Stimulated activated naive CD8-positive, alpha-beta T cell treated with anti-CD3 and anti-CD28 coated beads, Interleukin-15, Interleukin-2, amounts not matched to agents 100 ng/mL and 50 ng/mL, for 24 hours (primary cell): ENCODE results near the gene STK4.

Source experiments
- H3K27ac Mint-ChIP-seq: one replicate; pipeline ENCODE4 v1.8.0; 2021; ENCODE audit warnings: mild to moderate bottlenecking, mixed read lengths
- H3K27me3 Mint-ChIP-seq: one replicate; pipeline ENCODE4 v1.8.0; 2021; ENCODE audit warnings: mixed read lengths
- H3K36me3 Mint-ChIP-seq: one replicate; pipeline ENCODE4 v1.8.0; 2021; ENCODE audit warnings: low read depth, mixed read lengths
- H3K4me1 Mint-ChIP-seq: one replicate; pipeline ENCODE4 v1.8.0; 2021; ENCODE audit warnings: low read depth, mixed read lengths
- H3K4me3 Mint-ChIP-seq: one replicate; pipeline ENCODE4 v1.8.0; 2021; ENCODE audit warnings: mild to moderate bottlenecking, mixed read lengths
- H3K9me3 Mint-ChIP-seq: one replicate; pipeline ENCODE4 v1.8.0; 2021; ENCODE audit warnings: mixed read lengths

Gene STK4

DNA sequence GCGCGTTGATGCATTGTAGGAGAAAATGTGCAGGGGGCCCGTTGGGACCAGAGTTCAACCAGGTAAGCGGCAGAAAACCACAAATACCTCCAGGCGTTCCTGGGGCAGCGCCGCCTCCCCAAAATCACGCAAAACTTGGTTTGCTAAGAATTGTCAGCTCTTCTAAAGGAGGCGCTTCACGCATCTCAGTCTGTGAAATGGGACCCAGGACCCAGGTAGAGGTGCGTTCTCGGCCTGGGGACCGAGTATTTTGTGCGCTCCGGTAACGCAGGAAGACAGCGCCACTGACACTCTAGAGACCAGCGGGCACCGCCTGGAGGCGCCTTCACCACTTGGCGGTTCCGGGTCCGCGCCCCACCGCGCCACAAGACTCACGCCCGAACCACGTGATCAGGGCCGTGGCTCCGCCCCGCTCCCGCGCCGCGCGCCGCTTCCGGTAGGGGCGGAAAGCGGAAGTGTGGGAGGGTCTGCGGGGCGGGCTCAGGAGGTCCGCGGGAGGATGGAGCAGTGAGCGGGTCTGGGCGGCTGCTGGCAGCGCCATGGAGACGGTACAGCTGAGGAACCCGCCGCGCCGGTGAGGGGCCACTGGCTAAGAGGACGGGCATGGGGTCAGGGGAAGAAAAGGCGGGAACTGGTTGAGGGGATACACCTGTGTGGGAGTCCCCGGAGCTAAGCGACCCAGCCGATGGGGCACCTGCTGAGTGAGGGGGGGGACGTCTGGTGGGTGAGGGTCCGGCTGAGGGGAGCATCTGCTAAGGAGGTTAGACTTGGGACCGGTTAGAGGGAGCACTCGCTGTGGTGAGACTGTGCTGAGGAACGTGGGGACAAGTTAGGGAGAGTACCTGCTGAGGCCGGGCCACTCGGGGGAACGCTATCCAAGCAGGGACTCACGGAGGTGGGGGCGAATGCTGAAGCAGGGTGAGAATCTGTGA lies at the start of gene STK4:
Gene STK4 (plus strand): TSS at position 483 of the 932 bp plus-strand sequence. CDS start 57 bp downstream, at position 540.
- peaks cover 77% of the 10 kb centered on the region for H3K4me1 Mint-ChIP-seq
- peaks cover 35% of the 10 kb centered on the region for H3K36me3 Mint-ChIP-seq

DNA sequence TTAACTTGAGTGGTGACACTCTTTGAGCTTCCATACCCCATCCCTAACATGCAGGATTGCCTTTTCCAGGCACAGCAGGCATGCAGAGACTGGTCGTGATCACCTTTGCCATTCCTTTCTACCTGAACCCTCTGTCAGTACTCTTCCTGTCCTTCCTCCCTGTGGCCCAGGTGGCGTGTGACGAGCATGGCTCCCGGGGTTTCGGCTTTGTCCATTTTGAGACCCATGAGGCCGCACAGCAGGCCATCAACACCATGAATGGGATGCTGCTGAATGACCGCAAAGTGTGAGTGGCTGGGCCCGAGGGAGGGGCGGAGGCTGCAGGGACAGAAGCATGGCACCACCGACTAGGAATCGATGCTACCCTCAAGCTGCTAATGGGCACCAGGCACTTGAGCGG lies 49.7 kb upstream of the STK4 start:
- Mint-ChIP-seq H3K36me3 (peaks cover 48% of the 10 kb centered on the region), H3K4me3 (no peak overlapping the region), H3K27ac (no peak overlapping the region), H3K4me1 (peaks cover 20% of the 10 kb centered on the region), H3K27me3 (no peaks in the 10 kb centered on the region), H3K9me3 (no peaks in the 10 kb centered on the region)

More for the DNA sequence above, at the start of gene STK4:
- Mint-ChIP-seq H3K27ac (peak within 1 kb of the TSS; percentile 89), H3K27me3 (no peaks in the 10 kb centered on the region), H3K9me3 (no peaks in the 10 kb centered on the region), H3K4me3 (peak within 1 kb of the TSS; percentile 99)

- Mint-ChIP-seq H3K36me3 (peaks cover 47% of the 10 kb centered on the region), H3K27ac (no peak overlapping the region), H3K9me3 (no peaks in the 10 kb centered on the region), H3K4me3 (no peak overlapping the region), H3K27me3 (no peaks in the 10 kb centered on the region), H3K4me1 (peaks cover 15% of the 10 kb centered on the region)
Observed at GRCh38 chr20:44917399-44917798, 48.9 kb upstream of the STK4 start.

DNA sequence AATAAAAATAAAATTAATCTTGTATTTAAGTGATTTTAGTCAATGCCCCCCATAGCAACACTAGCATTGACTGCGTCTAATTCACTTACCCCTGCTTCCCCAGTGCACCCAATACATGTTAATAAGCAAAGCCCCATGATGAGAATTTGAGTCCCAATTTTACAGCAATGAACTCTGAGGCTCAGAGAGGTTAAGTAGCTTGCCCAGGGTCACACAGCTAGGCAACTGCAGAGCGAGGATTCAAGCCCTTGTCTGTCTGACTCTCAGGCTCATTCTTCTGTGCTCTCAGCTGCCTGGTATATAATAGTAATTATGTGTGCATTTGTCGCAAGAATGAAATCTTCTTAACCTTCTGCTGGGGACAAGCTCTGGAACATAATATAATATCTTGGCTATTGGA lies 48.0 kb upstream of the STK4 start:
- Mint-ChIP-seq H3K27me3 (no peaks in the 10 kb centered on the region), H3K4me3 (no peak overlapping the region), H3K27ac (no peak overlapping the region), H3K4me1 (peaks cover 15% of the 10 kb centered on the region), H3K36me3 (peaks cover 46% of the 10 kb centered on the region), H3K9me3 (no peaks in the 10 kb centered on the region)

- no peak overlapping the region for H3K4me3 Mint-ChIP-seq
- no peak overlapping the region for H3K27ac Mint-ChIP-seq
- peaks cover 42% of the 10 kb centered on the region for H3K36me3 Mint-ChIP-seq
- peaks cover 10% of the 10 kb centered on the region for H3K4me1 Mint-ChIP-seq
- no peaks in the 10 kb centered on the region for H3K9me3 Mint-ChIP-seq
- no peaks in the 10 kb centered on the region for H3K27me3 Mint-ChIP-seq
Observed at GRCh38 chr20:44918761-44919160, 47.6 kb upstream of the STK4 start.

- no peaks in the 10 kb centered on the region for H3K9me3 Mint-ChIP-seq
- H3K4me1 Mint-ChIP-seq: no peaks in the 10 kb centered on the region
- H3K4me3 Mint-ChIP-seq: no peak overlapping the region
- no peaks in the 10 kb centered on the region for H3K27me3 Mint-ChIP-seq
- no peak overlapping the region for H3K27ac Mint-ChIP-seq
- H3K36me3 Mint-ChIP-seq: peaks cover 27% of the 10 kb centered on the region
Observed at GRCh38 chr20:44921447-44921846, 44.9 kb upstream of the STK4 start.

DNA sequence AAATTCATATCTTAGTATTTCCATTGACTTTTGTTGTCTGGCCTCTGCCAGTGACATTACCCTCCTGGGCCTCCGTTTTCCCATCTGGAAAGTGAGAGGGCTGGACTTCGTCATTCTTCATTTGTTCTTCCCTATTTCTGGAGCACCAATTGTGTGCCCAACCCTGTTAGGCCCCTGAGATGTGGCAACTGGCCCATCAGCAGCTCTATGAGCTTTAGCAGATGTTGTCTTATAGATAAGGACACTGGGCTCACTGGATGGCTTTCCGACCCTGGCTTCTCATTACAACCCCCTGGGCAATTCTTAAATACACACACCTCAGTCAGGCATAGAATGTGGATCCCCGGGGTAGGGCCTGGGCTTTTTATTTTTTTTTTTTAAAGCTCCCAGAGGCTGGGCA lies 41.8 kb upstream of the STK4 start:
- H3K4me3 Mint-ChIP-seq: no peak overlapping the region
- no peak overlapping the region for H3K27ac Mint-ChIP-seq
- H3K9me3 Mint-ChIP-seq: no peaks in the 10 kb centered on the region
- peaks cover 18% of the 10 kb centered on the region for H3K36me3 Mint-ChIP-seq
- H3K4me1 Mint-ChIP-seq: no peaks in the 10 kb centered on the region
- no peaks in the 10 kb centered on the region for H3K27me3 Mint-ChIP-seq

GRCh38 chr20:44928595-44928994 lies 37.7 kb upstream of the STK4 start:
- Mint-ChIP-seq H3K9me3 (no peaks in the 10 kb centered on the region), H3K36me3 (peaks cover 27% of the 10 kb centered on the region), H3K4me1 (no peaks in the 10 kb centered on the region), H3K27ac (no peak overlapping the region), H3K27me3 (no peaks in the 10 kb centered on the region), H3K4me3 (no peak overlapping the region)

- Mint-ChIP-seq H3K27me3 (no peaks in the 10 kb centered on the region), H3K36me3 (peaks cover 31% of the 10 kb centered on the region), H3K9me3 (no peaks in the 10 kb centered on the region), H3K27ac (no peak overlapping the region), H3K4me1 (no peaks in the 10 kb centered on the region), H3K4me3 (no peak overlapping the region)
Observed at GRCh38 chr20:44930517-44931168, 35.7 kb upstream of the STK4 start.

DNA sequence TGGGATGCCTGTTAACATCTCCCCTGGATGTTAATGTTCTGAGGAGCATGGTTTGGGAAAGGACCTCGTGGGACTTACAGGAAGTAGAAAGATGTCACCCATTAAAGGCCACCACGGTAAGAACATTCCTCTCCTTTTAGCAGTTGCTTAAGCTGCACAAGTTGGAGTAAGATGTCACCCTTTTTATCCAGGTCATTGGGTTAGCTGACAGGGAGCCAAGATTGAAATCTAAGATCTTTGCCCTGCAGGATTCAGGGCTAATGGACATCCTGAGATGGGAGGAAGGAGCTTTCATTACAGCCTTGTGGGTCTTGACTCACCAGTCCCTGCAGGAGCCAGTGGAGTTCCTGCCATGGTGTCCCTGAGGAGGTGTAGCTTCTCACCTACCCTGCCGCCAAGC lies 34.4 kb upstream of the STK4 start:
- Mint-ChIP-seq H3K36me3 (peaks cover 40% of the 10 kb centered on the region), H3K27ac (no peak overlapping the region)

GRCh38 chr20:44932916-44933315 lies 33.4 kb upstream of the STK4 start:
- Mint-ChIP-seq H3K36me3 (peaks cover 41% of the 10 kb centered on the region), H3K27ac (no peak overlapping the region), H3K4me1 (no peaks in the 10 kb centered on the region), H3K4me3 (no peak overlapping the region), H3K27me3 (no peaks in the 10 kb centered on the region), H3K9me3 (no peaks in the 10 kb centered on the region)

More for the DNA sequence above, 34.4 kb upstream of the STK4 start:
- Mint-ChIP-seq H3K4me3 (no peak overlapping the region), H3K4me1 (no peaks in the 10 kb centered on the region), H3K27me3 (no peaks in the 10 kb centered on the region), H3K9me3 (no peaks in the 10 kb centered on the region)

- Mint-ChIP-seq H3K9me3 (no peaks in the 10 kb centered on the region), H3K4me1 (no peaks in the 10 kb centered on the region), H3K4me3 (no peak overlapping the region), H3K27ac (no peak overlapping the region), H3K27me3 (no peaks in the 10 kb centered on the region), H3K36me3 (peaks cover 49% of the 10 kb centered on the region)
Observed at GRCh38 chr20:44936510-44936909, 29.8 kb upstream of the STK4 start.

- no peaks in the 10 kb centered on the region for H3K4me1 Mint-ChIP-seq
- no peaks in the 10 kb centered on the region for H3K27me3 Mint-ChIP-seq
- no peak overlapping the region for H3K27ac Mint-ChIP-seq
- H3K9me3 Mint-ChIP-seq: no peaks in the 10 kb centered on the region
- peaks cover 52% of the 10 kb centered on the region for H3K36me3 Mint-ChIP-seq
- no peak overlapping the region for H3K4me3 Mint-ChIP-seq
Observed at GRCh38 chr20:44938637-44939036, 27.7 kb upstream of the STK4 start.

- H3K4me3 Mint-ChIP-seq: no peak overlapping the region
Observed at GRCh38 chr20:44941120-44941691, 25.1 kb upstream of the STK4 start.

More at GRCh38 chr20:44941120-44941691, 25.1 kb upstream of the STK4 start:
- H3K9me3 Mint-ChIP-seq: no peaks in the 10 kb centered on the region
- H3K4me1 Mint-ChIP-seq: no peaks in the 10 kb centered on the region
- no peak overlapping the region for H3K27ac Mint-ChIP-seq
- H3K27me3 Mint-ChIP-seq: no peaks in the 10 kb centered on the region
- peaks cover 64% of the 10 kb centered on the region for H3K36me3 Mint-ChIP-seq
